H9 (cell line): ENCODE data around the gene LRP5. TPM values are rescaled to one million over a fixed set of nuclear protein-coding genes. Genes with fewer than 3 reads are reported as not detected.

Source experiments
- DNase-seq: peaks from one replicate; pipeline ENCODE4 v3.0.0-alpha.2; 2017
- H2AFZ ChIP-seq: one replicate; pipeline ENCODE4 v1.6.1; 2013; ENCODE audit warnings: mild to moderate bottlenecking, low read length, control low read depth, moderate library complexity
- H2AK5ac ChIP-seq: 2 replicates; pipeline ENCODE4 v1.6.1; 2013; ENCODE audit warnings: low read length, control low read depth, mixed read lengths; ENCODE audit not compliant: insufficient read length
- H2BK120ac ChIP-seq: one replicate; pipeline ENCODE4 v1.6.1; 2013; ENCODE audit warnings: low read depth, mild to moderate bottlenecking, low read length, control low read depth, inconsistent platforms; ENCODE audit not compliant: poor library complexity, severe bottlenecking
- H2BK12ac ChIP-seq: 2 replicates; pipeline ENCODE4 v1.6.1; 2013; ENCODE audit warnings: low read length, control low read depth, mixed read lengths, low read depth; ENCODE audit not compliant: insufficient read length
- H2BK15ac ChIP-seq: 2 replicates; pipeline ENCODE4 v1.6.1; 2013; ENCODE audit warnings: low read depth, low read length, control low read depth
- H2BK20ac ChIP-seq: one replicate; pipeline ENCODE4 v1.6.1; 2013; ENCODE audit warnings: low read depth, mild to moderate bottlenecking, low read length, control low read depth, inconsistent platforms; ENCODE audit not compliant: poor library complexity, severe bottlenecking
- H2BK5ac ChIP-seq: 2 replicates; pipeline ENCODE4 v1.6.1; 2013; ENCODE audit warnings: low read length, control low read depth, mixed read lengths; ENCODE audit not compliant: insufficient read length
- H3K14ac ChIP-seq: 2 replicates; pipeline ENCODE4 v1.6.1; 2013; ENCODE audit warnings: low read length, control low read depth; ENCODE audit not compliant: insufficient read depth
- H3K18ac ChIP-seq: 2 replicates; pipeline ENCODE4 v1.6.1; 2013; ENCODE audit warnings: low read depth, mild to moderate bottlenecking, mixed read lengths, low read length, control low read depth; ENCODE audit not compliant: insufficient read length
- H3K23ac ChIP-seq: 2 replicates; pipeline ENCODE4 v1.6.1; 2013; ENCODE audit warnings: low read length, control low read depth, mixed read lengths, low read depth; ENCODE audit not compliant: insufficient read length
- H3K23me2 ChIP-seq: 2 replicates; pipeline ENCODE4 v1.6.1; 2013; ENCODE audit warnings: low read depth, mild to moderate bottlenecking, mixed read lengths, low read length, control low read depth; ENCODE audit not compliant: insufficient read length, poor library complexity, severe bottlenecking
- H3K27ac ChIP-seq: 2 replicates; pipeline ENCODE4 v1.5.1; 2013; ENCODE audit warnings: low read length, control low read depth, mixed read lengths, low read depth; ENCODE audit not compliant: insufficient read length
- H3K27me3 ChIP-seq: 2 replicates; pipeline ENCODE4 v1.6.1; 2013; ENCODE audit warnings: low read length, control low read depth, inconsistent platforms; ENCODE audit not compliant: insufficient read depth
- H3K4ac ChIP-seq: 2 replicates; pipeline ENCODE4 v1.6.1; 2013; ENCODE audit warnings: low read depth, mild to moderate bottlenecking, control low read depth, inconsistent platforms, low read length, moderate library complexity
- H3K4me1 ChIP-seq: 2 replicates; pipeline ENCODE4 v1.6.1; 2013; ENCODE audit warnings: low read length, control low read depth, inconsistent platforms; ENCODE audit not compliant: insufficient read depth
- H3K4me2 ChIP-seq: 2 replicates; pipeline ENCODE4 v1.6.1; 2013; ENCODE audit warnings: low read length, control low read depth, mixed read lengths; ENCODE audit not compliant: insufficient read length, insufficient read depth
- H3K56ac ChIP-seq: 2 replicates; pipeline ENCODE4 v1.6.1; 2013; ENCODE audit warnings: low read depth, mild to moderate bottlenecking, mixed read lengths, low read length, control low read depth; ENCODE audit not compliant: insufficient read length
- H3K79me1 ChIP-seq: 2 replicates; pipeline ENCODE4 v1.6.1; 2013; ENCODE audit warnings: low read depth, mild to moderate bottlenecking, moderate library complexity, low read length, control low read depth, inconsistent platforms; ENCODE audit not compliant: insufficient read depth, poor library complexity, severe bottlenecking
- H3K79me2 ChIP-seq: 2 replicates; pipeline ENCODE4 v1.6.1; 2013; ENCODE audit warnings: low read length, control low read depth, inconsistent platforms; ENCODE audit not compliant: insufficient read depth
- H3K9ac ChIP-seq: 2 replicates; pipeline ENCODE4 v1.6.1; 2013; ENCODE audit warnings: low read length, control low read depth, mixed read lengths; ENCODE audit not compliant: insufficient read length; ENCODE audit errors: extremely low read depth
- H3K9me3 ChIP-seq: one replicate; pipeline ENCODE4 v1.6.1; 2013; ENCODE audit warnings: low read depth, low read length, inconsistent platforms; ENCODE audit not compliant: control insufficient read depth
- H3T11ph ChIP-seq: one replicate; pipeline ENCODE4 v1.6.1; 2013; ENCODE audit warnings: mild to moderate bottlenecking, low read length, control low read depth, inconsistent platforms
- H4K20me1 ChIP-seq: one replicate; pipeline ENCODE4 v1.6.1; 2013; ENCODE audit not compliant: control insufficient read depth, insufficient read length, insufficient read depth
- H4K5ac ChIP-seq: 2 replicates; pipeline ENCODE4 v1.6.1; 2013; ENCODE audit warnings: low read depth, mild to moderate bottlenecking, mixed read lengths, low read length, control low read depth; ENCODE audit not compliant: insufficient read length
- H4K8ac ChIP-seq: replicated peaks from 2 replicates; pipeline ENCODE4 v1.6.1; 2013; ENCODE audit warnings: low read length, control low read depth, mixed read lengths, low read depth; ENCODE audit not compliant: insufficient read length
- H4K91ac ChIP-seq: 2 replicates; pipeline ENCODE4 v1.6.1; 2013; ENCODE audit warnings: low read depth, mild to moderate bottlenecking, moderate library complexity, mixed read lengths, low read length, control low read depth; ENCODE audit not compliant: insufficient read length
- H3K27ac Mint-ChIP-seq, 3 experiments: 2 replicates in 2 of 3; 3 replicates in 1 of 3; pipeline ENCODE4 v1.8.0; 2020 to 2021; ENCODE audit warnings: mixed read lengths in 3 of 3, mild to moderate bottlenecking in 1 of 3, moderate library complexity in 1 of 3
- H3K27me3 Mint-ChIP-seq: 2 replicates; pipeline ENCODE4 v1.8.0; 2021; ENCODE audit warnings: low read depth, mild to moderate bottlenecking, moderate library complexity, mixed read lengths
- H3K36me3 Mint-ChIP-seq, 3 experiments: 2 replicates in 2 of 3; 3 replicates in 1 of 3; pipeline ENCODE4 v1.8.0; 2020 to 2021; ENCODE audit warnings: low read depth in 3 of 3, mixed read lengths in 3 of 3; ENCODE audit not compliant: insufficient read depth in 1 of 3
- H3K4me1 Mint-ChIP-seq, 2 experiments: 2 replicates each; pipeline ENCODE4 v1.8.0; 2020; ENCODE audit warnings: mixed read lengths in 2 of 2
- H3K4me3 Mint-ChIP-seq, 2 experiments: 2 replicates in 1 of 2; 3 replicates in 1 of 2; pipeline ENCODE4 v1.8.0; 2020 to 2021; ENCODE audit warnings: mild to moderate bottlenecking in 2 of 2, mixed read lengths in 2 of 2, moderate library complexity in 1 of 2
- H3K9me3 Mint-ChIP-seq, 2 experiments: 2 replicates in 1 of 2; 3 replicates in 1 of 2; pipeline ENCODE4 v1.8.0; 2020; ENCODE audit warnings: mild to moderate bottlenecking in 2 of 2, mixed read lengths in 2 of 2, moderate library complexity in 1 of 2
- CTCF ChIP-seq: fragments of 200-600 bp; sonication (generic); conservative IDR thresholded peaks from 3 replicates; pipeline ENCODE4 v1.8.0; 2021; ENCODE audit warnings: antibody characterized with exemption, mild to moderate bottlenecking
- WGBS: extraction: QIAGEN DNeasy Blood & Tissue Kit; methylation state at CpG from one replicate; pipeline ENCODE4 v1.1.7; 2013; ENCODE audit warnings: missing lambda C conversion rate, low lambda C conversion rate, mixed read lengths; ENCODE audit not compliant: insufficient read length; ENCODE audit errors: extremely low coverage; 5-methylcytosine and 5-hydroxymethylcytosine counted together
- total RNA-seq: library from RNA; stranded (reverse); gene quantifications from 2 replicates; pipeline ENCODE4 v1.2.1, GENCODE V29; 2021

LRP5 gene
- total RNA-seq, 1 experiment from 2014 or later, result 38.4 TPM

GRCh38 chr11:68263444-68264035, 48.9 kb upstream of the LRP5 start:
- Histone ChIP-seq H3K79me2 (no peaks in the 10 kb centered on the region), H4K8ac (no peak overlapping the region), H2AK5ac (no peak overlapping the region), H2BK120ac (no peak overlapping the region), H3T11ph (no peak overlapping the region), H2BK12ac (no peak overlapping the region), H2BK20ac (no peak overlapping the region), H3K9ac (no peak overlapping the region), H4K91ac (no peak overlapping the region), H3K4ac (no peak overlapping the region), H3K27me3 (no peaks in the 10 kb centered on the region), H2AFZ (no peak overlapping the region), H3K9me3 (no peaks in the 10 kb centered on the region), H3K14ac (no peak overlapping the region), H3K23ac (no peak overlapping the region), H4K5ac (no peak overlapping the region), H3K27ac (no peak overlapping the region), H3K23me2 (no peaks in the 10 kb centered on the region), H3K18ac (no peak overlapping the region), H3K4me1 (no peaks in the 10 kb centered on the region), H3K79me1 (no peaks in the 10 kb centered on the region), H3K56ac (no peak overlapping the region), H4K20me1 (no peaks in the 10 kb centered on the region), H2BK15ac (no peak overlapping the region), H3K4me2 (no peak overlapping the region), H2BK5ac (no peak overlapping the region)
- peak; percentile 6 for DNase-seq
- H3K36me3 Mint-ChIP-seq, result peaks cover 43 to 74% (median 64%) of the 10 kb centered on the region in 3 experiments
- no peak overlapping the region for H3K27ac Mint-ChIP-seq
- no peaks in the 10 kb centered on the region; a peak in 1 of 5 replicates for H3K9me3 Mint-ChIP-seq
- H3K27me3 Mint-ChIP-seq, result peaks cover under 1% of the 10 kb centered on the region
- H3K4me3 Mint-ChIP-seq, result no peak overlapping the region
- no peak for TF ChIP-seq CTCF
- no peaks in the 10 kb centered on the region for H3K4me1 Mint-ChIP-seq
- no CpG with 5 or more reads among the region's 13 CpGs for WGBS
